ENCODE measurements around the gene CSNK1D.

CSNK1D gene

DNA sequence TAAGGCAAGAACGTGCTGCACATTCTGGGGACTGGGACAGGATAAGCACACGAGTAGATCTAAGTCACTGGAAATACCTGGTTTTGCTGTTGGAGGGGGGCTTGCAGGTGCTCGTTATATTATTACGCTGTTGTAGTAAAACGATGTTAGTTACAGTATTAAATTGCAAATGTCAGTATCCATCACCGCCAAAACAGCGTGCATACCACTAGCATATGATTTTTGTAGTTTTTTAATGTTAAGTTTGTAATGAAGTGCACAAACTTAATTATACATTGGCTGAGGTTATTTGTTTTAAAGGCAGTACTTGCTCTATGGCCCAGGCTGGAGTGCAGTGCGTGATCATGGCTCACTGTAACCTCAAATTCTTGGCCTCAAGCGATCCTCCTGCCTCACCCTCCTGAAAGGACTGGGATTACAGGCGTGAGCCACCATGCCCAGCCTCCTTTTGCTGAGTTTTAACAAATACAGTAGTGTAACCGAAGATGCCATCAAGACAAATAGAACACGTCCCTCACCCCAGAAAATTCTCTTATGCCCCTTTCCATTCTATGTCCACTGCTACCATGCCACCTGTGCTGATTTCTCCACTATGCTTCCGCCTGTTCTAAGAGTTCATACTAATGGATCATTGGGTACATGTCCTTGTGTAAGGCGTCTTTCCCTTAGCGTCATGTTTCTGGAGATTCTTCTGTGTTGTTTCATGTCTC lies 20.7 kb upstream of the CSNK1D start:
- no peak for DNase-seq

DNA sequence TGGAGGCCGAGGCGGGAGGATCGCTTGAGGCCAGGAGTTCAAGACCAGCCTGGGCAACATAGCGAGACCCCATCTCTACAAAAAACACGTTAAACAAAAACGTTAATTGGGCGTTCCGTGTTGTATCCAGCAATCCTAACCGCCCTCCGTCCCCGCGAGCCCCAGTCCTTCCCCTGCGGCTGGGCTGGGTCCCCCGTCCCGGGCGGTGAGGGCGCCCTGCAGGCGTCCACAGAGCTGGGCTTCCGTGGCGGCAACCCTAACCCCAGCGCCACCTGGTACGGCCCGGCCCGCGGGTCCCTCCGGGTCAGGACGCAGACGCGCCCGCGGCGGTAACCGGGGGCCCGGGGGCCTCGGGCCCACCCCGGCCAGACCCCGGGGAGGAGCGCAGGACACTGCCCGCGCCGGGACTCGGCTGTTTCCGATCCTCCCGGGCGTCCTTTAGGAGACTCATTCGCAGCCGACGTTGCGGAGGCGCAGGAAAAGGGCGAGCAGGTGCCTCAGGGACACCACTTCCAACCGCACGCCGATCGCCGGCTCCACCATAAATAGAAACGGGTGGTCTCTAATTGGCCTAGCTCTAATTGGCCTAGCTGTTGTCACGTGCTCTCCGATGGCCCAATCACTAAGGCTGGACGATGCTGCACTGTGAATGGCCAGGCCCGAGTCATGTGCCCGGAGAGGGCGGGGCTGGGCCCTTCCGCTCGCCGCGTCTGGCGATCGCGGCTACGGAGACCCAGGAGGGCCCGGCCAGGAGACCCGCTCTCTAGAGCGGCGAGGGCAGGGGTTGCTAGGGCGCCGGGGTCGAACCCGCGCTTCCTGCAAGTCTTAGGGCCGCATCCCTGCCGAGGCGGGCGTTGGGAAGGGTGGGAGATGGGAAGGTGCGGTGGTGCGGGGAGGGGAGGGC lies 19.0 kb upstream of the CSNK1D start:
- DNase-seq = peak; percentile 100

GRCh38 chr17:82291582-82292250 lies 18.2 kb upstream of the CSNK1D start:
- DNase-seq = no peak

- peak; percentile 39 for DNase-seq
These were observed 14.6 kb upstream of the CSNK1D start for GRCh38 chr17:82287868-82288801.

- DNase-seq = no peak
These were observed 13.7 kb upstream of the CSNK1D start for GRCh38 chr17:82287013-82287867.

- DNase-seq = no peak
These were observed 11.6 kb upstream of the CSNK1D start for GRCh38 chr17:82285141-82285540.

GRCh38 chr17:82283208-82283749 lies 9.8 kb upstream of the CSNK1D start:
- peak; percentile 91 for DNase-seq

GRCh38 chr17:82282239-82283207 lies 9.0 kb upstream of the CSNK1D start:
- DNase-seq = no peak

DNA sequence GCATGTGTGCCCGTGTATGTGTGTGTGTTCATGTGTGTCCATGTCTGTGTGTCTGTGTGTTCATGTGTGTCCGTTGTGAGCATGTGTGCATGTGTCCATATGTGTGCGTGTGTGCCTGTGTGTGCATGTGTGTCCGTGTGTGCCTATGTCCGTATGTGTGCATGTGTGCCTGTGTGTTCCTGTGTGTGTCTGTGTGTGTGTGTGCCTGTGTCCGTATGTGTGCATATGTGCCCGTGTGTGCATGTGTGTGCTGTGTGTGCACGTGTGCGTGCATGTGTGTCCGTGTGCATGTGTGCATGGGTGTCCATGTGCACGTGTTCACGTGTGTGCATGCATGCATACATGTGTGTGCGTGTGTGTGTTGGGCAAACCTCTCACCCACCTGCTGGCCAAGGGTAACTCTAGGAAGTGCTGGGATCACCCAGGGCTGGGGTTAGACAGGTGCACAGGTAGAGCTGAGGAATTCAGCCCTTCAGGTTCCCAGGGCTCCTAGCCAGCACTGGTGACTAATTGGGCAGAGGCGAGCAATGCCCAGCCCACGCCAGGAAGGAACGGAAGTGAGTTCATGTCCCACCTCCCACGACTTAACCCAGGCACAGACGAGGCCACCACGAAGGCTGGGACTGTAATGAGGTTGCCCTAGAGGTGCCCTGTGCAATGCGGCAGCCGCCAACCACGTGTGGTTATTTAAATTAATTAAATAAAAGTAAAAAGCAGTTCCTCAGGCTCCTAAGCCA lies 8.2 kb upstream of the CSNK1D start:
- DNase-seq = no peak

- no peak for DNase-seq
These were observed 7.6 kb upstream of the CSNK1D start for GRCh38 chr17:82281076-82281475.

- DNase-seq = no peak
These were observed 7.0 kb upstream of the CSNK1D start for GRCh38 chr17:82280537-82280936.

DNA sequence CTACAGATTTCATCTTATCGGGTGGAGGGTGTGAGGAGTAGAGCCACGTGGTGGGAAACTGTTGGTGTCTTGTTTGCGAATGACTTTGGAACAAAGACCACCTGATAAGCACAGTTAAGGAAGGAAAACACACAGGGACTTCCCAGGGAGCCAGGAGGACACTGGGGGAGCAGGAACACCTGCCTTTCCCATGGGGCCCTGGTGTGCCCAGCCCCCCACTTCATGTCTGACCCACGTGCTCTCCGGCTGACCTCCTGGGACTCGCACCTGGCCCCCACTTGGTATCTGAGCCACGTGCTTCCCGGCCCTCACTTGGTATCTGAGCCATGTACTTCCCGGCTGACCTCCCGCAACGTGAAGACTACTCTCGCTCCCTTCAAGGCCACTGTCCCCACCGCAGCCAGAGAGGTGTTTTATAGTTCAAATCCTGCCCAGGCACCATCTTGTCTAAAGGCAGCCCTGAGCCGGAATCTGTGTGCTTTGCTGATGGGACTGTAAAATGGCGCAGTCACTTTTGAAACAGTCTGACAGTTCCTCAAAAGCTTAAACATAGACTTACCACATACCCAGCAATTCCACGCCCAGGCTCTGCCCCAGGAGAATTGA lies 5.4 kb upstream of the CSNK1D start:
- peak; percentile 54 for DNase-seq

DNA sequence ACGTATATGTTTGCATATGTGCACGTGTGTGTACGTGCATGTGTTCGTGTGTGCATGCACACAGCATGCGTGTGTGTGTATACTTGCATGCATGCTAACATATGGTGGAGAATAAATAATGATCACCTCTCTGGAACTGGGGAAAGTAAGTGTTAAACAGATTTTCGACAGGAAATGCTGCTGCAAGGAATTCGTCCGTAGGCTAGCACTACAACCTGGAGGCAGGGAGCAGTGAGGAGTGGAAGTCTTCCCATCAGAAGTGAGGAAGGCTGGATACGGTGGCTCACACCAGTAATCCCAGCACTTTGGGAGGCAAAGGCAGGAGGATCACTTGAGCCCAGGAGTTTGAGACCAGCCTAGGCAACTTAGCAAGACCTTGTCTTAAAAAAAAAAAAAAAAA lies 4.8 kb upstream of the CSNK1D start:
- DNase-seq = no peak

DNA sequence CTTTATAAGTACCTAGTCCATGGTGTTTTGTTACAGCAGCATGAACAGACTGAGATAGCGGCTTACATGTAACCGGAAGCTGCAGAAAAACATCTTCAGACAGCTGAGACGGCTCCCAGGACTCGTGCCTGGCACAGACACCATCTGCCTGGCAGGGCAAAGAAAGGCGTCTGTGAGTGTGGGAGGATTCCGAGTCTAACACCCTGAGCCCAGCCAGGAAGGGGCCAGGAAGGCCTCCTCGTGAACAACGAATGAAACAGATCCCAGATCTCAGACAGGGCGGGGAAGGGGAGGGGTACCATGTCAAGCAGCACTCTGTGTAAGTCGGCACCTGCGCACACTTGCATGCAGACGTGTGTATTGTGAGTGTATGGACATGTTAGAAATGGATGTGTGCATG lies 4.4 kb upstream of the CSNK1D start:
- DNase-seq = no peak

DNA sequence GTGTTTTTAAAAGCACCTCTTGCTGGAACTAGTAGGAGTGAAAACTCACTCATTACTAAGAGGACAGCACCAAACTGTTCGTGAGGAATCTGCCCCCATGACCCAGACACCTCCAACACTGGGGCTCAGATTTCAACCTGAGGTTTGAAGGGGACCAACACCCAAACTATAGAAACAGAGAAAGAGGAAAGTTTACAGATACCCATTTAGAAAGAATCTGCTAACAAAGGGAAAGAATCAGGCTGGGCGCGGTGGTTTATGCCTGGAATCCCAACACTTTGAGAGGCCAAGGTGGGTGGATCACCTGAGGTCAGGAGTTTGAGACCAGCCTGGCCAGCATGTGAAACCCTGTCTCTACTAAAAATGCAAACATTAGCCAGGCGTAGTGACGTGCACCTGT lies 3.4 kb upstream of the CSNK1D start:
- DNase-seq = no peak

DNA sequence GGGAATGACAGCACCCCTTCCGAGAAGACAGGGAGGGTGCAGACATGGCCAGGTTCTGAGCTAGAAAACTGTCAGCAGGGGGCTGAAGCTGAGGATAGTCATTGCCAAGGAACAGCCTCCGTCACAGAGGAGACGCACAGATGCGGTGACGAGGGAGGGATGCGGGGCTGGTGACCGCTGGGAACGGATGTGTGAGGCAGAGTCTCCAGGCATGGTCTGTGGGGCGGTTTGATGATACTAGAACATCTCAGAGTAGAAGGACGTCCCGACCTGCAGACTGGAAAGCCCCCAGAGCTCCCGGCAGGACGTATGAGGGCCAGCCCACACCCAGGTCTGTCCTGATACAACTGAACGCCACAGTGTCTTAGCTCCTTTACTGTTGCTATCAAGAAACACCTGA lies 1.8 kb upstream of the CSNK1D start:
- no peak for DNase-seq

- no peak for DNase-seq
These were observed 877 bp upstream of the CSNK1D start for GRCh38 chr17:82274134-82275020.
